Hepatocyte (in vitro differentiated cells): Measurements from ENCODE around the gene EXOC4. TPM values are rescaled to one million over a fixed set of nuclear protein-coding genes. Genes with fewer than 3 reads are reported as not detected.

Experiments
- DNase-seq: peaks from one replicate; pipeline ENCODE4 v3.0.0-alpha.2; 2016; ENCODE audit warnings: low spot score
- H2AFZ ChIP-seq: fragments of 200-600 bp; sonication (generic); 2 replicates; pipeline ENCODE4 v1.6.0; 2016; ENCODE audit warnings: antibody characterized with exemption, mild to moderate bottlenecking
- H3K27ac ChIP-seq: fragments of 200-600 bp; sonication (generic); 2 replicates; pipeline ENCODE4 v1.5.1; 2016; ENCODE audit warnings: mild to moderate bottlenecking
- H3K27me3 ChIP-seq: fragments of 200-600 bp; sonication (generic); 2 replicates; pipeline ENCODE4 v1.6.1; 2016
- H3K36me3 ChIP-seq: fragments of 200-600 bp; sonication (generic); replicated peaks from 2 replicates; pipeline ENCODE4 v1.5.1; 2016; ENCODE audit warnings: low read depth; ENCODE audit not compliant: insufficient read depth
- H3K4me1 ChIP-seq: fragments of 200-600 bp; sonication (generic); 2 replicates; pipeline ENCODE4 v1.5.1; 2016; ENCODE audit warnings: mild to moderate bottlenecking, moderate library complexity; ENCODE audit not compliant: insufficient read depth
- H3K4me2 ChIP-seq: fragments of 200-600 bp; sonication (generic); 2 replicates; pipeline ENCODE4 v1.6.0; 2016
- H3K4me3 ChIP-seq: fragments of 200-600 bp; sonication (generic); 2 replicates; pipeline ENCODE4 v1.5.1; 2016; ENCODE audit warnings: mild to moderate bottlenecking
- H3K79me2 ChIP-seq: fragments of 200-600 bp; sonication (generic); 2 replicates; pipeline ENCODE4 v1.6.0; 2017; ENCODE audit warnings: mild to moderate bottlenecking
- H3K9me2 ChIP-seq: fragments of 200-600 bp; sonication (generic); replicated peaks from 2 replicates; pipeline ENCODE4 v1.6.0; 2017; ENCODE audit warnings: mild to moderate bottlenecking; ENCODE audit not compliant: insufficient read depth
- H3K9me3 ChIP-seq: fragments of 200-600 bp; sonication (generic); 2 replicates; pipeline ENCODE4 v1.5.1; 2016; ENCODE audit warnings: low read depth, mild to moderate bottlenecking
- H4K20me1 ChIP-seq: fragments of 200-600 bp; sonication (generic); 2 replicates; pipeline ENCODE4 v1.6.0; 2016; ENCODE audit warnings: mild to moderate bottlenecking; ENCODE audit not compliant: insufficient read depth, poor library complexity, severe bottlenecking
- CTCF ChIP-seq: fragments of 200-600 bp; sonication (generic); IDR thresholded peaks from 2 replicates; pipeline ENCODE4 v1.5.1; 2016; ENCODE audit warnings: antibody characterized with exemption, mild to moderate bottlenecking; ENCODE audit not compliant: poor library complexity
- EZH2 ChIP-seq: fragments of 200-600 bp; sonication (generic); IDR thresholded peaks from 2 replicates; pipeline ENCODE4 v1.6.1; 2016; ENCODE audit warnings: antibody characterized with exemption, mild to moderate bottlenecking, borderline replicate concordance
- EZH2phosphoT487 ChIP-seq: fragments of 200-600 bp; sonication (generic); IDR thresholded peaks from one replicate; pipeline ENCODE4 v1.6.1; 2018; ENCODE audit warnings: antibody characterized with exemption, mild to moderate bottlenecking, low read depth, moderate library complexity; ENCODE audit not compliant: unreplicated experiment, severe bottlenecking
- WGBS: methylation state at CpG from one replicate; pipeline ENCODE4 v1.1.6; 2016; ENCODE audit warnings: low lambda C conversion rate; ENCODE audit errors: missing lambda C conversion rate; 5-methylcytosine and 5-hydroxymethylcytosine counted together
- polyA plus RNA-seq: library from polyadenylated mRNA; unstranded; fragments of >200 nt; fragmentation: Nextera tagmentation; extraction: Ambion mirVana; gene quantifications from 2 replicates; pipeline ENCODE4 v1.2.1, GENCODE V29; 2016
- total RNA-seq: library from RNA; depleted of rRNA; stranded (reverse); fragments of >200 nt; gene quantifications from 2 replicates; pipeline ENCODE4 v1.2.3, GENCODE V29; 2014

EXOC4 gene
- total and polyA plus RNA-seq, 2 experiments from 2014 or later, result 34.8 to 56.1 TPM

DNA sequence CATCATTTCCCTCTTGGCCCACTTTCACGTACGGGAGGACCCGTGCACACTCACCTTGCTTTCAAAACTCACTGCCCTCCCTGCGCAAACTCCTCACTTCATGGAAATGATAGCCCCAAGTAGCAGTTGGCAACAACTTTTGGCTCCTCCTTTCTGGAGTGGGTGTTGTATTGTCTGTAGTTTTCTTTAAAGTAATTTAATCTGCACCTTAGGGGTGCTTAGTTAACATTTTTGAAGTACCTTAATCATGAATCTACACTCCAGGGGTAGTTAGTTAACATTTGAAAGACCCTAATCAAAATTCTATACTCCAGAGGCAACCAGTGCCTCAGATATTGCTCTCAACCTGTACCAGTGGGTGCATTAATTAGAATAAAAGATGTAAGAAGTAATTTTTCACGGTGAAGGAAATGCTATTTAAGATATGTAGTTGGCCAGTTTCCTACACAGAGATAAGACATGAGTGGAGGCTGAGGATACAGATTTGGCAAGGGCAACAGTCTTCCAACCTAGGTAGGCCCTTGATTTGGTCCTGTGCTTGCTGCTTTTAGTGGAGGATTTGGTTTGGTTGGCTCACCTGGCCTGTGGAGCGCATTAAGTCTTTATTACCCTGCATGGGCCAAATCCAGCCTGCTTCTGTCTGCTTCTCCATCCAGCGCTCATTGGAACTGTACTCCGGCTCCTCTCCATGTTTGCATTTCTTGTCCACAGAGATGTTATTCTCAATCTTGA lies 93.0 kb downstream of the EXOC4 start:
- no peak overlapping the region for H3K27ac ChIP-seq
- DNase-seq, result no peak
- no peaks in the 10 kb centered on the region for H3K4me1 ChIP-seq
- H3K36me3 ChIP-seq, result no peaks in the 10 kb centered on the region
- no peak overlapping the region for H3K4me2 ChIP-seq
- peaks cover 8% of the 10 kb centered on the region for H3K79me2 ChIP-seq
- no peaks in the 10 kb centered on the region for H4K20me1 ChIP-seq
- no peaks in the 10 kb centered on the region for H3K9me2 ChIP-seq
- no peak overlapping the region for H2AFZ ChIP-seq
- H3K4me3 ChIP-seq, result no peak overlapping the region
- WGBS, result 76% methylated on average over 8 of the region's 8 CpGs
- TF ChIP-seq EZH2phosphoT487 (no peak), CTCF (no peak)
- no peaks in the 10 kb centered on the region for H3K9me3 ChIP-seq
- no peaks in the 10 kb centered on the region for H3K27me3 ChIP-seq

- H4K20me1 ChIP-seq, result no peaks in the 10 kb centered on the region
- H3K4me3 ChIP-seq, result no peak overlapping the region
- no peak for DNase-seq
- H3K9me2 ChIP-seq, result no peaks in the 10 kb centered on the region
- no peak for TF ChIP-seq CTCF
- no peak for TF ChIP-seq EZH2phosphoT487
- TF ChIP-seq EZH2, result no peak
- H3K9me3 ChIP-seq, result peaks cover 8% of the 10 kb centered on the region
- 95% methylated on average over 5 of the region's 5 CpGs for WGBS
- no peaks in the 10 kb centered on the region for H3K27me3 ChIP-seq
- no peak overlapping the region for H2AFZ ChIP-seq
- no peaks in the 10 kb centered on the region for H3K4me1 ChIP-seq
- no peaks in the 10 kb centered on the region for H3K36me3 ChIP-seq
- H3K4me2 ChIP-seq, result no peak overlapping the region
- peaks cover 19% of the 10 kb centered on the region for H3K79me2 ChIP-seq
- no peak overlapping the region for H3K27ac ChIP-seq
These were observed 95.4 kb downstream of the EXOC4 start for GRCh38 chr7:133348250-133348649.

GRCh38 chr7:133349101-133349500 lies 96.2 kb downstream of the EXOC4 start:
- H3K4me1 ChIP-seq, result no peaks in the 10 kb centered on the region
- peaks cover 8% of the 10 kb centered on the region for H3K9me3 ChIP-seq
- no peaks in the 10 kb centered on the region for H4K20me1 ChIP-seq
- H3K27ac ChIP-seq, result no peak overlapping the region
- 96% methylated on average over 2 of the region's 2 CpGs for WGBS
- H3K9me2 ChIP-seq, result no peaks in the 10 kb centered on the region
- no peak for DNase-seq
- H3K27me3 ChIP-seq, result no peaks in the 10 kb centered on the region
- no peak overlapping the region for H3K4me2 ChIP-seq
- no peak overlapping the region for H2AFZ ChIP-seq
- TF ChIP-seq EZH2 (no peak), CTCF (no peak), EZH2phosphoT487 (no peak)
- H3K36me3 ChIP-seq, result no peaks in the 10 kb centered on the region
- H3K4me3 ChIP-seq, result no peak overlapping the region
- peaks cover 24% of the 10 kb centered on the region for H3K79me2 ChIP-seq
